Cardiac muscle cell (in vitro differentiated cells and primary cell): ENCODE data around the gene EPS8L1. TPM values are rescaled to one million over a fixed set of nuclear protein-coding genes. Genes with fewer than 3 reads are reported as not detected.

Experiments
- DNase-seq, 2 donors: peaks; one replicate each; pipeline versions ENCODE4 v3.0.0 to v3.0.0-alpha.2; 2010 to 2017; ENCODE audit warnings: low read depth in 1 of 2, low spot score in 1 of 2
- H3K27ac ChIP-seq: fragments of 200-600 bp; sonication (generic); 2 replicates; pipeline ENCODE4 v1.5.1; 2016
- H3K27me3 ChIP-seq: fragments of 200-600 bp; sonication (generic); 2 replicates; pipeline ENCODE4 v1.6.0; 2016; ENCODE audit warnings: control low read depth
- H3K36me3 ChIP-seq: fragments of 200-600 bp; sonication (generic); 2 replicates; pipeline ENCODE4 v1.5.1; 2016; ENCODE audit warnings: control low read depth
- H3K4me1 ChIP-seq: fragments of 200-600 bp; sonication (generic); 2 replicates; pipeline ENCODE4 v1.8.1; 2017; ENCODE audit warnings: low read depth, mild to moderate bottlenecking, mixed run types
- H3K4me3 ChIP-seq: fragments of 200-600 bp; sonication (generic); 2 replicates; pipeline ENCODE4 v1.5.1; 2016; ENCODE audit warnings: mild to moderate bottlenecking
- H3K9me3 ChIP-seq: fragments of 200-600 bp; sonication (generic); 2 replicates; pipeline ENCODE4 v1.5.1; 2017; ENCODE audit warnings: low read depth, mild to moderate bottlenecking, control low read depth
- polyA plus RNA-seq: library from polyadenylated mRNA; unstranded; fragments of >200 nt; fragmentation: Nextera tagmentation; extraction: Ambion mirVana; gene quantifications from 2 replicates; pipeline ENCODE4 v1.2.1, GENCODE V29; 2016
- total RNA-seq: library from RNA; depleted of rRNA; stranded (reverse); fragments of >200 nt; gene quantifications from 2 replicates; pipeline ENCODE4 v1.2.3, GENCODE V29; 2016
- TF ChIP-seq, protein P1 (sequence below): IDR thresholded peaks from 2 replicates; pipeline ENCODE4 v1.5.1; 2012; ENCODE audit warnings: low read depth, mild to moderate bottlenecking, low read length

EPS8L1 gene
- total and polyA plus RNA-seq, 2 experiments from 2014 or later = 1.2 to 3.9 TPM

DNA sequence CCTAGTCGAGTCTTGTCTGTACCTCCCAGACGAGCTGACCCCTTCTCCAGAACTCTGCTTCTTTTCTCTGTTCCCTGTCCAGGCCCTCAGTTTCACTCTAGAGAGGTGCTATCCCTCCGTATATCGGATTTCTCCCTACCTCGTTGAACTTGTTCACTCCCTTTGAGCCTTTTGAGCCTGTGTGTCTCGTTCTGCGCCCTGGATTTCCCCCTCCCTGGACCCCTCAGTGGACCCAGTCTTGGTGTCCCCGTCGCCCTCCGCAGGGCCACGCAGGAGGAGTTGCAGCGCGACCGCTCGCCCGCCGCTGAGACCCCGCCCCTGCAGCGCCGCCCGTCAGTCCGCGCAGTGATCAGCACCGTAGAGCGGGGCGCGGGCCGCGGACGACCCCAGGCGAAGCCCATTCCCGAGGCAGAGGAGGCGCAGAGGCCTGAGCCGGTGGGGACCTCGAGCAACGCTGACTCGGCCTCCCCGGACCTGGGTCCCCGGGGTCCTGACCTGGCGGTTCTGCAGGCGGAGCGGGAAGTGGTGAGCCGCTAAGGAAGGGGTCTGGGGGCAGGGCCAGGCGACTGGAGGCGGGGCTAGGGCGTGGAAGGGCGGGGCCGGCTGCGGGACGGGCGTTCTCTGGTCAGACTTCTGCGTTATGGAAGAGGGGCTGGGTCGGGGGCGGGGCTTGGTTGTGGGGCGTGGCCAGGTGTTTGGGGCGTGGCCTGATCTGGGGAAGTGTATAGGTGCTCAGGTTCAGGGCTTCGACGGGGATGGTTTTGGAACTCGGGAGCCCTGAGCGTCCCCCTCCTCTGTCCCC is 5.5 kb downstream of the EPS8L1 start:
- peak overlapping the region; percentile 46 for H3K4me3 ChIP-seq
- peaks cover 74% of the 10 kb centered on the region for H3K27me3 ChIP-seq
- TF ChIP-seq, protein P1, sequence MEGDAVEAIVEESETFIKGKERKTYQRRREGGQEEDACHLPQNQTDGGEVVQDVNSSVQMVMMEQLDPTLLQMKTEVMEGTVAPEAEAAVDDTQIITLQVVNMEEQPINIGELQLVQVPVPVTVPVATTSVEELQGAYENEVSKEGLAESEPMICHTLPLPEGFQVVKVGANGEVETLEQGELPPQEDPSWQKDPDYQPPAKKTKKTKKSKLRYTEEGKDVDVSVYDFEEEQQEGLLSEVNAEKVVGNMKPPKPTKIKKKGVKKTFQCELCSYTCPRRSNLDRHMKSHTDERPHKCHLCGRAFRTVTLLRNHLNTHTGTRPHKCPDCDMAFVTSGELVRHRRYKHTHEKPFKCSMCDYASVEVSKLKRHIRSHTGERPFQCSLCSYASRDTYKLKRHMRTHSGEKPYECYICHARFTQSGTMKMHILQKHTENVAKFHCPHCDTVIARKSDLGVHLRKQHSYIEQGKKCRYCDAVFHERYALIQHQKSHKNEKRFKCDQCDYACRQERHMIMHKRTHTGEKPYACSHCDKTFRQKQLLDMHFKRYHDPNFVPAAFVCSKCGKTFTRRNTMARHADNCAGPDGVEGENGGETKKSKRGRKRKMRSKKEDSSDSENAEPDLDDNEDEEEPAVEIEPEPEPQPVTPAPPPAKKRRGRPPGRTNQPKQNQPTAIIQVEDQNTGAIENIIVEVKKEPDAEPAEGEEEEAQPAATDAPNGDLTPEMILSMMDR = no peak
- no peaks in the 10 kb centered on the region for H3K9me3 ChIP-seq
- peak; percentile 79 to 80 for DNase-seq
- no peak overlapping the region for H3K27ac ChIP-seq
- peaks cover 5% of the 10 kb centered on the region for H3K4me1 ChIP-seq
- no peaks in the 10 kb centered on the region for H3K36me3 ChIP-seq

DNA sequence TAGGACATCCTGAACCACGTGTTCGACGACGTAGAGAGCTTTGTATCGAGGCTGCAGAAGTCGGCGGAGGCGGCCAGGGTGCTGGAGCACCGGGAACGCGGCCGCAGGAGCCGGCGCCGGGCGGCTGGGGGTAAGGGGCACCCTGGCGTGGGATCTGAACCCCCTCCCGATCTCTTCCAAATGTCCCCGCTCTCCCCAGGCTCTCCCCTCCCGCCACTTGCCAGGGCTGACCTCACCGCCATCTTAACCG is 6.0 kb downstream of the EPS8L1 start:
- no peak overlapping the region for H3K27ac ChIP-seq
- TF ChIP-seq, protein P1 = no peak

DNA sequence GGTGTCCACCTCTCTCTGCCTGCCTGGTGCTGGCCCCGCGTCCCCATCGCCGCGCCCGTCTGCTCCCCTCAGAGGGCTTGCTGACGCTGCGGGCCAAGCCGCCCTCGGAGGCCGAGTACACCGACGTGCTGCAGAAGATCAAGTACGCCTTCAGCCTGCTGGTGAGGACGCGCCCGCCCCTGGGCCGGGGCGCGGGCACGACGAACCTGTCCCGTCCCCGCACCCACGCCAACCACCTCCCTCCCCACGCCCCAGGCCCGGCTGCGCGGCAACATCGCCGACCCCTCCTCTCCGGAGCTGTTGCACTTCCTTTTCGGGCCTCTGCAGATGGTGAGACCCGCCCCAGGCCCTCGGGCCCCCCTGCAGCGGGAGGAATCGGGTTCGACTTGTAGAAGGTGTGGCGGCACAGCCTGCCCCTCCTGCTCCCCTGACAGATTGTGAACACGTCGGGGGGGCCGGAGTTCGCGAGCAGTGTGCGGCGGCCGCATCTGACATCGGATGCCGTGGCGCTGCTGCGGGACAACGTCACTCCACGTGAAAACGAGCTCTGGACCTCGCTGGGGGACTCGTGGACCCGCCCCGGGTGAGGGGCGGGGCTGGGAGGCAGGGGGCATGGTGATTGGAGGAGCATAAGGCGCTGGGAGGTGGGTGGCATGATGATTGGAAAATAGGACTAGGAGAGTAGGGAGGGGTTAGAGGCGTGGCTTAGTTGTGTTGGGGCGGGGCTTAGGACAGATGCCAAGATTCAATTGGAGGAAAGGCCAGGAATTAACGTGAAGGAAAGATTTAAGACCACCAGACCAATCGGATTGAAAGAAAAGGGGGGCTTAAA is 6.6 kb downstream of the EPS8L1 start:
- Histone ChIP-seq H3K27ac (no peak overlapping the region), H3K4me3 (peak overlapping the region; percentile 46), H3K4me1 (peaks cover 7% of the 10 kb centered on the region), H3K9me3 (no peaks in the 10 kb centered on the region), H3K27me3 (peaks cover 77% of the 10 kb centered on the region), H3K36me3 (no peaks in the 10 kb centered on the region)
- TF ChIP-seq, protein P1 = no peak
- DNase-seq = peak in 1 of 2 donors; percentile 54

More for the DNA sequence above, 6.0 kb downstream of the EPS8L1 start:
- peaks cover 77% of the 10 kb centered on the region for H3K27me3 ChIP-seq
- no peak for DNase-seq
- H3K4me3 ChIP-seq = peak overlapping the region; percentile 46
- H3K4me1 ChIP-seq = peaks cover 7% of the 10 kb centered on the region
- no peaks in the 10 kb centered on the region for H3K36me3 ChIP-seq
- H3K9me3 ChIP-seq = no peaks in the 10 kb centered on the region

DNA sequence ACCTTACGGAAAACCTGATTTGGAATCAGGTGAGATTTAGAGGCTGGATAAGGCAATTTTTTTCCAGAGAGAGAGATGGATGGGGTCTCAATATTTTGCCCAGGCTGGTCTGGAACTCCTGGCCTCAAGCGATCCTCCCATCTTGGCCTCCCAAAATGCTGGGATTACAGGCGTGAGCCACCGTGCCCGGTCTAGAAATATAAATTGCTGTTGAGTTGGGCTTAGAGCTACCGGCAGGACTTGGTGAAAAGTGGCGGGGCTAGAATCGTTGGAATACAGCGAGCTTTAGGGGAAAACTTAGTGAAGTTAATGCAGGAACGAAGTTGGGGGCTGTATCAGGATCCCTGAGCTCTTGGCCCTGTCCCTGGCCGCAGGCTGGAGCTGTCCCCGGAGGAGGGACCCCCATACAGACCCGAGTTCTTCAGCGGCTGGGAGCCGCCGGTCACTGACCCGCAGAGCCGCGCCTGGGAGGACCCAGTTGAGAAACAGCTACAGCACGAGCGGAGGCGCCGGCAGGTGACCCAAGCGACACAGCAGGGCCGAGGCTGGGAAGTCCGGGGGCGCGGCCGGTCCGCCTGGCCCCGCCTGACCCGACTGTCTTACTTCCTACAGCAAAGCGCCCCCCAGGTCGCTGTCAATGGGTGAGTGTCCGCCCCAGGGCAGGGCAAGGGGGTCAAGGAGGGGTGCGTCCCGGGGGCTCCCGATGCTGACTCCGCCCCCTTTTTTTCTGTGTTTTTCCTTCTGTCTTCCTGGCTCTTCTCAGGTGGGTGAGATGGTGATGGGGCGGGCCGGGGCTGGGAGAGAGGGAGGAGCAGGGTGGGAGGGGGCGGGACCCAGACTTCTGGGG is 7.6 kb downstream of the EPS8L1 start:
- TF ChIP-seq, protein P1 = no peak

DNA sequence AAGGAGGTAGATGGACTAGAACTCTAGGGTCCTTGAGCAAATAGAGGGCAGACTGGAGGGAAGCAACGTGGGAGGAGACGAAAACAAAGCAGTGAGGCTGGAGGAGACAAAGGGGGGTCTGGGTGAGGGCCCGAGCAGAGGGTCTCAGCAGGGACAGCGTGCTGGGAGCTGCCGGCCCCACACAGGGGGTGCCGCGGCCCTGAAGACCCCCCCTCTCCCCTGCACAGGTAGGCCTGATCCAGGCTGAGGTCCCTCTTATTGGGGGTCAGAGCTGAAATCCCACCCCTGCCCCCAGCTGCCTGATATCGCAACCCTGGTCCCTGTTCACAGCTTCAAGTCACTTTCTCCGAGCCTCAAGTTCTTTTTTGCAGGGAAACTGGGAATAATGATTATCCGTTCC is 8.7 kb downstream of the EPS8L1 start:
- no peak overlapping the region for H3K4me3 ChIP-seq
- peaks cover 7% of the 10 kb centered on the region for H3K4me1 ChIP-seq
- H3K27me3 ChIP-seq = peaks cover 70% of the 10 kb centered on the region
- H3K36me3 ChIP-seq = no peaks in the 10 kb centered on the region
- no peak overlapping the region for H3K27ac ChIP-seq
- TF ChIP-seq, protein P1 = no peak
- no peaks in the 10 kb centered on the region for H3K9me3 ChIP-seq
- no peak for DNase-seq

More for the DNA sequence above, 7.6 kb downstream of the EPS8L1 start:
- no peaks in the 10 kb centered on the region for H3K36me3 ChIP-seq
- H3K27me3 ChIP-seq = peaks cover 77% of the 10 kb centered on the region
- peaks cover 7% of the 10 kb centered on the region for H3K4me1 ChIP-seq
- no peaks in the 10 kb centered on the region for H3K9me3 ChIP-seq
- DNase-seq = no peak
- no peak overlapping the region for H3K27ac ChIP-seq
- no peak overlapping the region for H3K4me3 ChIP-seq
